Epithelial cell of esophagus (primary cell): ENCODE data around the gene MRPL34.

Experiments
- DNase-seq: peaks from one replicate; pipeline ENCODE4 v3.0.0; 2010; ENCODE audit warnings: low read depth
- H3K4me3 ChIP-seq: 2 replicates; pipeline ENCODE4 v1.5.1; 2011; ENCODE audit warnings: mild to moderate bottlenecking, low read length, control low read depth
- CTCF ChIP-seq: IDR thresholded peaks from 2 replicates; pipeline ENCODE4 v1.5.1; 2011; ENCODE audit warnings: low read depth, mild to moderate bottlenecking, low read length, control low read depth, inconsistent platforms; ENCODE audit not compliant: insufficient read depth; ENCODE audit errors: missing control alignments

MRPL34 gene

GRCh38 chr19:17340871-17341357 is 35.2 kb downstream of the MRPL34 start:
- no peak for DNase-seq
- no peak overlapping the region for H3K4me3 ChIP-seq
- TF ChIP-seq CTCF, result no peak

GRCh38 chr19:17341386-17341785 is 35.7 kb downstream of the MRPL34 start:
- TF ChIP-seq CTCF, result no peak
- DNase-seq, result no peak
- no peak overlapping the region for H3K4me3 ChIP-seq

GRCh38 chr19:17341845-17342244 is 36.2 kb downstream of the MRPL34 start:
- DNase-seq, result no peak
- no peak overlapping the region for H3K4me3 ChIP-seq
- no peak for TF ChIP-seq CTCF

- peak; percentile 69 for DNase-seq
- TF ChIP-seq CTCF, result peak; percentile 84
- H3K4me3 ChIP-seq, result no peak overlapping the region
These were observed 40.5 kb downstream of the MRPL34 start for GRCh38 chr19:17346109-17346671.

GRCh38 chr19:17347361-17347760 is 41.7 kb downstream of the MRPL34 start:
- no peak for DNase-seq
- no peak overlapping the region for H3K4me3 ChIP-seq
- no peak for TF ChIP-seq CTCF

GRCh38 chr19:17347877-17348276 is 42.2 kb downstream of the MRPL34 start:
- no peak for TF ChIP-seq CTCF
- no peak overlapping the region for H3K4me3 ChIP-seq
- DNase-seq, result no peak

GRCh38 chr19:17348700-17349099 is 43.0 kb downstream of the MRPL34 start:
- H3K4me3 ChIP-seq, result no peak overlapping the region
- no peak for TF ChIP-seq CTCF
- DNase-seq, result no peak
